HG03354 (cell line): ENCODE data around the gene PHF21B.

Experiments
- ATAC-seq: cut with Tn5 transposase; IDR thresholded peaks from one replicate; pipeline ENCODE4 v1.9.1; 2021; ENCODE audit warnings: mild to moderate bottlenecking; ENCODE audit not compliant: unreplicated experiment, poor library complexity, severe bottlenecking

The PHF21B gene

GRCh38 chr22:44837481-44837880 lies 172.3 kb downstream of the PHF21B start:
- ATAC-seq: no peak

GRCh38 chr22:44834065-44834464 lies 175.7 kb downstream of the PHF21B start:
- ATAC-seq: no peak

GRCh38 chr22:44831885-44832284 lies 177.9 kb downstream of the PHF21B start:
- ATAC-seq: no peak
